ENCODE results near the gene MORC4.

MORC4 gene

GRCh38 chrX:106903856-106904528 is 96.0 kb downstream of the MORC4 start:
- no peak for DNase-seq

DNA sequence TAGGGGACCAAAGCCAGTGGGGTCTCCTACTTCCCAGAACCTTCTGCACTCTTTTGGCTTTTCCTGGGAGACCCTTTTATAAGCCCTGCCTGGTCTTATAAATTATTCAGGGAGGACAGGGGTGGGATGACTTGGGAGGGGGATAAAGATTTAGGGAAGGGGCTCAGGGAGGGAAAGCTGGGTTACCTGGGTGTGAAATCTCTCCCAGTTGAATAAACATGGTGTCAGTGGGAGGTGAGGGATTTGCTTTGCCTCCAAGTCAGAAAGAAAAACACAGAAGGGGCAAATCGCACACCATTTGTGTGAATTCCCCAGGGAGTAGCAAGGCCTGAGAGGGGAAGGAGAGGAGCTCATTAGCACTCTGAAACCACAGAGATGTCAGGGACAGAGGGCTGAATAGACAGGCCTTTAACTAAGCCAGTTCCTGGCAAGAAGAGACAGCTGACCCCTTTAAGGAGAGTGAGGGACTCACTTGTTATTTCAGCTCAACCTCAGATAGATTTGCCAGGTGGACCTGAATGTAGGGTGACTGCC is 96.7 kb downstream of the MORC4 start, which contains the start of gene RIPPLY1:
Gene RIPPLY1, minus strand, starts transcription at position 51 of the 534 bp plus-strand sequence. CDS start 54 bp downstream, outside the sequence.
- peak; percentile 8 for DNase-seq

DNA sequence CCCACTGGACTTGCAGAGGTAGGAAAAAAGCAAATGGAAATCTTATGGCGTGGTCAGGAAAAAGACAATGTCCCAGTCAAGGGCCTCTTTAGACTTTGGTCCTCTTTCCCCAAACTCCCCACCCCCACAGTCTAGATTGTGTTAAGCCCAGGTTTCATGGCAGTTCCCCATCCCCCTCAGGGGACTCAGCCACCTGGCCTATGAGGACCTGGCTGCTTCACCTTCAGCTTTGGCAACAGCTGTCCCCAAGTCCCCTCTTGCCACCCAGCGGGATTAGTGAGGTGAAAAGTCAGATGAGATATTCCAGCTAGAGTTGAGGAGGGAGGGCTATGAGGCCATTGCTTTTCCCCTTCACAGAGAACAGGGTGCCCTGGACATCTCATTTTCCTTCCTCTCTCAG is 97.3 kb downstream of the MORC4 start:
- no peak for DNase-seq

- DNase-seq = no peak
Observed at GRCh38 chrX:106901781-106902219, 98.2 kb downstream of the MORC4 start.

DNA sequence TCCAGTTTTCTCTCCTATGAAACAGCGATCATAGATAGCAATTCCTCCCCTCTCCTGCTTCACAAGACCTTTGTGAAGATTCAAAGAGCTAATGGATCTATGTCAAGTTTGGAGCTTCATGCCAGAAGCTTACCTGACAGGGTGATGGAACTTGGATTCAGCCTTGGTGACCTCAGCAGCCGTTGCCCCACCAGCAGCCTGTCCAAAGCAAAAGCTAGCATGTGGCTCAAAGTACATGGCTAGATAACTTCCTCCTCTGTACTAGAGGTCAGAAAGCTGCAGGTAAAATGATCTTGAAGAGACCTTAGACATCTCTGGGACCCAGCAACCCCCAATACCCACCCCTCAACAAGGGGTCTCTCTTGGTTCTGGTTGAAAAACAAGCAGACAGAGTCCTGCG is 98.7 kb downstream of the MORC4 start:
- DNase-seq = no peak

- DNase-seq = no peak
Observed at GRCh38 chrX:106899841-106900240, 100.2 kb downstream of the MORC4 start.

- no peak for DNase-seq
Observed at GRCh38 chrX:106899276-106899675, 100.7 kb downstream of the MORC4 start.

- peak; percentile 41 for DNase-seq
Observed at GRCh38 chrX:106898462-106898861, 101.5 kb downstream of the MORC4 start.

DNA sequence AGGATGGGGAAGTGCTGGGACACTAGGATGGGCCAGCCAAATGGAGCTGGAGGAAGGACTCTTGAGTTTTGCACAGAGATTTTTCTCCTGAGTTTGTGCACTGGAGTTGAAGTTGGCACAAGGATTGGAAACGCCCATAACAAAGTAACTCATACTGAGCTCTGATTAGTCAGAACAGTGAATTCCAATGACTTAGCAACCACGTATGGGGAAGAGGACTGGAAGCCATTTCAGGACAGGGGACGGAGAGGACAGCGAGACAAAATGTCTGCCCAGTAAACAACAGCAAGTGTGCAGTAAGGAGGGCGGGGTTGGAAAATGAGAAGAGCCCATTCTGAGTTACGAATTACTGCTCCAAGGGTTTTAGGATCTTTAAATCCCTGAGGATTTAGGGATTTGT is 102.8 kb downstream of the MORC4 start:
- DNase-seq = no peak

DNA sequence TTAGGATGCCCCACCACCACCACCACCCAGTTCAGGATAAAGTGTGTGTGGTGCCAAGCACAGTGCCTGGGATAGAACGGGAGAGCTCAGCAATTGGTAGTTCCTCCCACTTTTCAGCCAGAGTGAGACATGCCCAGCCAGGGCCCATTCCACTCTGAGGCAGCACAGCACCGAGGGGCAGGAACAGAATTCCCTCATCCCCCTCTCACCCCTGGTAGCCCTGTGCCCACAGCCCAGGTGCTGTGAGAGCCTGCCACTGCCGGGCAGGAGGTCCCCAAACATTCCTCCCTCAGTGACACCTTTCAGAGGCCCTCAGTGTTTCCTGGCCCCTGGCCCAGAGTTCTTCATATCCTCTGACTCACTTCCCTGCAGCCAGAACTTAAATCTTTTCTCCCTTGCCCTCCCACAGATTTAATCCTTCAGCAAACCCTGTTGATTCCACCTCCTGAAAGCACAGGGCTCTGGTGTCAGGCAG is 105.0 kb downstream of the MORC4 start:
- DNase-seq = no peak

GRCh38 chrX:106894392-106894909 is 105.6 kb downstream of the MORC4 start:
- DNase-seq = peak; percentile 84

- no peak for DNase-seq
Observed at GRCh38 chrX:106891762-106892460, 108.1 kb downstream of the MORC4 start.
